Myocyte (in vitro differentiated cells): Measurements from ENCODE around the gene ITCH. TPM values are rescaled to one million over a fixed set of nuclear protein-coding genes. Genes with fewer than 3 reads are reported as not detected.
"Not testable (repeated sequence)": the region's sequence is repeated elsewhere in the genome, so short reads cannot be mapped to it uniquely, and the experiment has no call there.

ENCODE experiments used
- DNase-seq: peaks from one replicate; pipeline ENCODE4 v3.0.0-alpha.2; 2012; ENCODE audit warnings: low read depth
- total RNA-seq: library from RNA; depleted of rRNA; stranded (reverse); fragments of >200 nt; gene quantifications from 2 replicates; pipeline ENCODE4 v1.2.3, GENCODE V29; 2014

ITCH gene
- total RNA-seq, 1 donor from 2014 or later = 63.7 TPM

GRCh38 chr20:34343458-34344211 lies 19.4 kb upstream of the ITCH start:
- DNase-seq = no peak

GRCh38 chr20:34344238-34344637 lies 18.8 kb upstream of the ITCH start:
- no peak for DNase-seq

GRCh38 chr20:34345402-34345736 lies 17.7 kb upstream of the ITCH start:
- no peak for DNase-seq

GRCh38 chr20:34345839-34346532 lies 17.1 kb upstream of the ITCH start:
- not testable (repeated sequence) for DNase-seq

- not testable (repeated sequence) for DNase-seq
Observed at GRCh38 chr20:34346533-34346865, 16.6 kb upstream of the ITCH start.

- DNase-seq = no peak
Observed at GRCh38 chr20:34347571-34347970, 15.5 kb upstream of the ITCH start.

GRCh38 chr20:34350095-34350494 lies 13.0 kb upstream of the ITCH start:
- no peak for DNase-seq

- not testable (repeated sequence) for DNase-seq
Observed at GRCh38 chr20:34353467-34353866, 9.6 kb upstream of the ITCH start.

GRCh38 chr20:34355427-34355826 lies 7.6 kb upstream of the ITCH start:
- DNase-seq = no peak

- not testable (repeated sequence) for DNase-seq
Observed at GRCh38 chr20:34359729-34360128, 3.3 kb upstream of the ITCH start.

- no peak for DNase-seq
Observed at GRCh38 chr20:34362502-34363061, 491 bp upstream of the ITCH start.

GRCh38 chr20:34363465-34364222 lies 571 bp downstream of the ITCH start:
- peak; percentile 47 for DNase-seq

- no peak for DNase-seq
Observed at GRCh38 chr20:34364223-34364506, 1.1 kb downstream of the ITCH start.

- DNase-seq = no peak
Observed at GRCh38 chr20:34365765-34366213, 2.7 kb downstream of the ITCH start.

- DNase-seq = no peak
Observed at GRCh38 chr20:34367155-34367554, 4.1 kb downstream of the ITCH start.

GRCh38 chr20:34367911-34368310 lies 4.8 kb downstream of the ITCH start:
- DNase-seq = not testable (repeated sequence)

- no peak for DNase-seq
Observed at GRCh38 chr20:34368547-34368946, 5.5 kb downstream of the ITCH start.

GRCh38 chr20:34369265-34369664 lies 6.2 kb downstream of the ITCH start:
- no peak for DNase-seq

GRCh38 chr20:34370062-34370461 lies 7.0 kb downstream of the ITCH start:
- DNase-seq = no peak

- DNase-seq = no peak
Observed at GRCh38 chr20:34373445-34373844, 10.4 kb downstream of the ITCH start.

GRCh38 chr20:34374209-34374760 lies 11.2 kb downstream of the ITCH start:
- DNase-seq = no peak

- DNase-seq = no peak
Observed at GRCh38 chr20:34375977-34376430, 12.9 kb downstream of the ITCH start.
